Spleen (tissue), 7 donors: ENCODE measurements around the gene YAE1.

Source experiments
- CTCF ChIP-seq, 11 experiments: fragments of 200-600 bp in 7 of 11; fragments of 450-650 bp in 4 of 11; sonication (generic) in 4 of 11; IDR thresholded peaks in 8 of 11; conservative IDR thresholded peaks in 3 of 11; 1 replicate in 7 of 11; 2 replicates in 4 of 11; pipeline versions ENCODE4 v1.4.0 to v1.8.0; 2016 to 2021; ENCODE audit warnings: antibody characterized with exemption in 11 of 11, inconsistent platforms in 4 of 11, mild to moderate bottlenecking in 1 of 11
- POLR2A ChIP-seq, 3 donors: fragments of 450-650 bp; IDR thresholded peaks; one replicate each; pipeline ENCODE4 v1.5.1; 2017; ENCODE audit warnings: antibody characterized with exemption in 3 of 3, mild to moderate bottlenecking in 1 of 3
- POLR2AphosphoS5 ChIP-seq, 3 donors: sonication (generic); formaldehyde crosslinking; IDR thresholded peaks; one replicate each; pipeline ENCODE4 v1.5.1; 2017; ENCODE audit warnings: antibody characterized with exemption in 3 of 3
- donor health status: DM: no; HTN: no; CAD: no; lungs with moderate emphysema.
- donor health status: DM: no; HTN: no; CAD: no.
- donor health status: DM: no; HTN: no; CAD: no.

- no peak for TF ChIP-seq CTCF (IDR thresholded peaks at IDR 0.05 in 8 of 11, conservative IDR thresholded peaks at IDR 0.05 in 3 of 11)
- TF ChIP-seq POLR2AphosphoS5 (IDR thresholded peaks at IDR 0.05) = no peak
- TF ChIP-seq POLR2A (IDR thresholded peaks at IDR 0.05) = no peak
Observed at GRCh38 chr7:39527296-39527695, 38.9 kb upstream of the YAE1 start.
